ENCODE measurements around the gene CXCR4.

The CXCR4 gene

DNA sequence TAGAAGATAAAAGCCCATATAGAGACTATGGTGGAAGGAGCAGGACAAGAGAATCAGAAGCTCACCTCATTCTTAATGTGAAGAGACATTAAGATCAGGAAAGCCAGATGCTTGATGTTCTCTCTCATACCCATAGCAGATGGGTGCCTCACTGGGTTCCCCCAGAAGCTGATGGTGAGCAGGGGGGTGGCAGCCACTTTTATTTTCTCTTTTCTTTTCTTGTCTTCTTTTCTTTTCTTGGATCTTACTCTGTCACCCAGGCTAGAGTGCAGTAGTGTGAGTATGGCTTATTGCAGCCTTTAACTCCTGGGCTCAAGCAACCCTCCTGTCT is 14.8 kb upstream of the CXCR4 start:
- in situ Hi-C loops (cut with HindIII; ENCODE audit: low sequenced_read_pairs): no loop called here
- TF ChIP-seq, protein P1, sequence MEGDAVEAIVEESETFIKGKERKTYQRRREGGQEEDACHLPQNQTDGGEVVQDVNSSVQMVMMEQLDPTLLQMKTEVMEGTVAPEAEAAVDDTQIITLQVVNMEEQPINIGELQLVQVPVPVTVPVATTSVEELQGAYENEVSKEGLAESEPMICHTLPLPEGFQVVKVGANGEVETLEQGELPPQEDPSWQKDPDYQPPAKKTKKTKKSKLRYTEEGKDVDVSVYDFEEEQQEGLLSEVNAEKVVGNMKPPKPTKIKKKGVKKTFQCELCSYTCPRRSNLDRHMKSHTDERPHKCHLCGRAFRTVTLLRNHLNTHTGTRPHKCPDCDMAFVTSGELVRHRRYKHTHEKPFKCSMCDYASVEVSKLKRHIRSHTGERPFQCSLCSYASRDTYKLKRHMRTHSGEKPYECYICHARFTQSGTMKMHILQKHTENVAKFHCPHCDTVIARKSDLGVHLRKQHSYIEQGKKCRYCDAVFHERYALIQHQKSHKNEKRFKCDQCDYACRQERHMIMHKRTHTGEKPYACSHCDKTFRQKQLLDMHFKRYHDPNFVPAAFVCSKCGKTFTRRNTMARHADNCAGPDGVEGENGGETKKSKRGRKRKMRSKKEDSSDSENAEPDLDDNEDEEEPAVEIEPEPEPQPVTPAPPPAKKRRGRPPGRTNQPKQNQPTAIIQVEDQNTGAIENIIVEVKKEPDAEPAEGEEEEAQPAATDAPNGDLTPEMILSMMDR (IDR thresholded peaks at IDR 0.05; ENCODE audit: low read depth, low read length): no peak
- no peak overlapping the region for H3K4me3 ChIP-seq (ENCODE audit: low read depth, low read length)
- no peak for DNase-seq (ENCODE audit: low read depth, low spot score)

DNA sequence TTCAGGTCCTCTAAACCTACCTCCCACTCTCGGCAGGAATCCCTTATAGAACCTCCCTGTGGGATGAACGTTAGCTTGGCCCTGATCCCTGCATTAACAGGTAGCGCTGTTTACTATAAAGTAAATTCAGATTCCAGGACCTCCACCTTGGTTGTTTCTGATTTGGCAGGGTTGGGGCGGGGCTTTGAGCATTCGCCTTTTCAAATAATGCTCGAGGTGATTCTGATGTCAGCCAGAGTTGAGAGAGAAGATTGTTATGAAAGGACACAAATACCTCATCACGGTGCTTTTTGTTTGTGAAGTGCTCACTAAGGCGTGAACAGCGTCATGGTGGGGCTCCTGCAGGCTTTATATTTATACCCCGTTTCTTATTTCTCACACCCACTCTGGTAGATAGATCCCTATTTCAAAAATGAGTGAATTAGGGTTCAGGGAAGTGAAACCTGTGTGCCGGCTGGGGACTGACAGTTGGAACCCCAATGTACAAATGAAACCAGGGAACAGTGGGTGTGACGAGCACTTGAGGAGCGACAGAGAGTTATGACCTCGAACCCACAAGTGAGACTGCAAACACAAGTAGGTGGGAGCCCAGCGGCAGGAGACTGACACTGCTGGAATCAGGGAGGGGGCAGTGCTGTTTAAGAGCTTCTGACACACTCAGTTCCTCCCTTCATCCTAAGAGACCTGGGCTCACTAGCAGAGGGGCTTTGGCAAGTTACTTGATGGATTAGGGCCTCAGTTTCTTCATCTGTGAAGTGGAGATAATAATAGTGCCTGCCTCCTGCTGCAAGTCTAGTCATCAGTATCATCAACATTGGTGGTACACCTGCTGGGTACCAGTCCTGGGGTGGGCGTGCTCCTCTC is 14.2 kb upstream of the CXCR4 start:
- in situ Hi-C loops (cut with HindIII; ENCODE audit: low sequenced_read_pairs): no loop called here
- H3K4me3 ChIP-seq (ENCODE audit: low read depth, low read length): no peak overlapping the region
- TF ChIP-seq, protein P1 (IDR thresholded peaks at IDR 0.05; ENCODE audit: low read depth, low read length): no peak
- DNase-seq (ENCODE audit: low read depth, low spot score): no peak

DNA sequence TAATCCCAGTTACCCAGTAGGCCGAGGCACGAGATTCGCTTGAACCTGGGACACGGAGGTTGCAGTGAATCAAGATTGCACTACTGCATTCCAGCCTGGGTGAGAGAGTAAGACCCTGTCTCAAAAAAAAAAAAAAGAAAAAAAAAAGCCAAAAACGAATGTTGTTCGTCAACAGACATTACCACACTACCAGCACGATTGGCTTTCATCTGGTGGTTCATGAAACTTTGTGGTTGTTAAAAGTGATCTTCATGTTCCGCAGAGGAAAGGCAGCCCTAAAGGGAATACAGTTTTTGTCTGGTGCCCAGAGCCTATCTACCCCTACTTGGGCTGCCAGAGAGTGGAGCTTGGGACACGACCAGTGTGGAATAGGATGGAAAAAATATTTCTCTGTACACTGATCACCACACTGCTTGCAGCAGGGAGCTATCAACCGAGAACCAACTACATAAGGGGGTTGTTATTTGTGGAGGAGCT is 13.6 kb upstream of the CXCR4 start:
- TF ChIP-seq, protein P1 (IDR thresholded peaks at IDR 0.05; ENCODE audit: low read depth, low read length): no peak
- in situ Hi-C loops (cut with HindIII; ENCODE audit: low sequenced_read_pairs): no loop called here
- no peak for DNase-seq (ENCODE audit: low read depth, low spot score)
- H3K4me3 ChIP-seq (ENCODE audit: low read depth, low read length): no peak overlapping the region

DNA sequence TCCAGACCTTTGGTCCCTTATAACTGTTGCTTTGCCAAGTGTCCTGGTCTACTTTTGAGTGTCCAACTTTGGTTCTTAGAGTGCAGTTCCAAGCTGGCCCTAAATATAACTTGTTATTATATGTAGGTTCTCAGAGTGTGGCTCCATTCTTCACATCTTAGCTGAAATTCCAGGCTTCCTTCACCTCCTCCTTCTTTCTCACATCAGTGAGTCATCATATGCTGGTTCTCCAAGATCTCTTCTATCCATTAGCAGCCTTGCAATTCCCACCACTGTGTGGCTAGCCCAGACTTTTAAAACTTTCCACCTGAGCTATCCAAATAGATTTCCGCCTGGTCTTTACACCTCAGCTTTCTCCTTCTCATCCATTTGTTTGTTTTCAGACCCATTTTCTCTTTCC is 12.6 kb upstream of the CXCR4 start:
- in situ Hi-C loops (cut with HindIII; ENCODE audit: low sequenced_read_pairs): no loop called here
- no peak for DNase-seq (ENCODE audit: low read depth, low spot score)
- no peak overlapping the region for H3K4me3 ChIP-seq (ENCODE audit: low read depth, low read length)
- TF ChIP-seq, protein P1 (IDR thresholded peaks at IDR 0.05; ENCODE audit: low read depth, low read length): no peak

DNA sequence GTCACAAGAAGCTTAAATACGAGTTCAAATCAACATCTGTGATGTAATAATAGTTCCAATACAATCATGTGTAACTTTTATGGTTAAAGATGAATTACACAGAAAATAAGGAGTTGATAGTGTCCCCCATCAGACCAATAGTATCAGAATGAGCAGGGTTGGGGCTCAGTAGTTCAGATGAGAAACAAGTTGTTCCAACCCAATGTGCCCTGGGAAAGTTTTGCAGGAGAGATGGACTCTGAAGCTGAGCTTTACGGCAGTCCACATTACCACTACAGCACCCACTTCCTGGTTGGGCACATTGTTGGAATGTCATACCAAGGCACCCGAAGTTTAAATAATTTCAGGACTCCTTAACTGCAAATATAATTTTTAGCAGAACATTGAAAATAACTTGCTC is 12.1 kb upstream of the CXCR4 start:
- no peak for DNase-seq (ENCODE audit: low read depth, low spot score)
- TF ChIP-seq, protein P1 (IDR thresholded peaks at IDR 0.05; ENCODE audit: low read depth, low read length): no peak
- H3K4me3 ChIP-seq (ENCODE audit: low read depth, low read length): no peak overlapping the region
- in situ Hi-C loops (cut with HindIII; ENCODE audit: low sequenced_read_pairs): no loop called here

DNA sequence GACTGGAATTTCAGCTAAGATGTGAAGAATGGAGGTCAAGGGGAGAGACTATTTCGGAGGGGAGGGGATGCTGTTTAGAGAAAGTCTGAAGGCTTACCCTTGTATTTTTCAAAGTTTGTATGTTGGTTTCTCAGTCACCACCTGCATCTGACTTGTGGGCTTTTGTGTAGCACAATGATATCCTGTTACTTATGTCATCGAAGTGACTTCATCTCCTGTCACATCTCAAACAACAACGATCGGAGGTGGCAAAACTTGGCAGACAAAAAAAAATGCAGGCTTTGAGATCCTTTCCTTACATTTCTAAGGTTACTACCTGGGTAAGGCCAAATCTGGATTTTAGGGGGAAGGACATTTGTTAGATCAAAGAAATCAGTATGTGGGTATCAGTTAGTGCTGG is 11.7 kb upstream of the CXCR4 start:
- TF ChIP-seq, protein P1 (IDR thresholded peaks at IDR 0.05; ENCODE audit: low read depth, low read length): no peak
- DNase-seq (ENCODE audit: low read depth, low spot score): no peak
- no peak overlapping the region for H3K4me3 ChIP-seq (ENCODE audit: low read depth, low read length)
- in situ Hi-C loops (cut with HindIII; ENCODE audit: low sequenced_read_pairs): no loop called here
